ENCODE measurements around the gene TRAF7.

Gene TRAF7

GRCh38 chr16:2161911-2162310 is 6.3 kb downstream of the TRAF7 start:
- Mint-ChIP-seq H3K27me3 (ENCODE audit: low read depth) (no peaks in the 10 kb centered on the region), H3K36me3 (ENCODE audit: low read depth) (peaks cover 8% of the 10 kb centered on the region), H3K27ac (no peak overlapping the region), H3K4me1 (ENCODE audit: low read depth) (peaks cover 7% of the 10 kb centered on the region), H3K9me3 (no peaks in the 10 kb centered on the region), H3K4me3 (no peak overlapping the region)

- Mint-ChIP-seq H3K27ac (no peak overlapping the region), H3K9me3 (no peaks in the 10 kb centered on the region), H3K27me3 (ENCODE audit: low read depth) (no peaks in the 10 kb centered on the region), H3K4me3 (no peak overlapping the region), H3K36me3 (ENCODE audit: low read depth) (peaks cover 8% of the 10 kb centered on the region), H3K4me1 (ENCODE audit: low read depth) (peaks cover 2% of the 10 kb centered on the region)
Measured at GRCh38 chr16:2162676-2163118, 7.1 kb downstream of the TRAF7 start.

GRCh38 chr16:2163211-2163881 is 7.8 kb downstream of the TRAF7 start:
- H3K27ac Mint-ChIP-seq: no peak overlapping the region
- H3K9me3 Mint-ChIP-seq: no peaks in the 10 kb centered on the region
- no peak overlapping the region for H3K4me3 Mint-ChIP-seq
- no peaks in the 10 kb centered on the region for H3K27me3 Mint-ChIP-seq (ENCODE audit: low read depth)
- H3K36me3 Mint-ChIP-seq (ENCODE audit: low read depth): peaks cover 8% of the 10 kb centered on the region
- H3K4me1 Mint-ChIP-seq (ENCODE audit: low read depth): no peaks in the 10 kb centered on the region

GRCh38 chr16:2165861-2166260 is 10.3 kb downstream of the TRAF7 start:
- no peak overlapping the region for H3K4me3 Mint-ChIP-seq
- H3K27ac Mint-ChIP-seq: no peak overlapping the region
- H3K4me1 Mint-ChIP-seq (ENCODE audit: low read depth): no peaks in the 10 kb centered on the region
- H3K9me3 Mint-ChIP-seq: no peaks in the 10 kb centered on the region
- H3K36me3 Mint-ChIP-seq (ENCODE audit: low read depth): peaks cover 8% of the 10 kb centered on the region
- no peaks in the 10 kb centered on the region for H3K27me3 Mint-ChIP-seq (ENCODE audit: low read depth)

GRCh38 chr16:2166263-2167067 is 10.9 kb downstream of the TRAF7 start:
- peaks cover 8% of the 10 kb centered on the region for H3K36me3 Mint-ChIP-seq (ENCODE audit: low read depth)
- H3K27ac Mint-ChIP-seq: no peak overlapping the region
- H3K4me1 Mint-ChIP-seq (ENCODE audit: low read depth): no peaks in the 10 kb centered on the region
- H3K27me3 Mint-ChIP-seq (ENCODE audit: low read depth): no peaks in the 10 kb centered on the region
- no peaks in the 10 kb centered on the region for H3K9me3 Mint-ChIP-seq
- no peak overlapping the region for H3K4me3 Mint-ChIP-seq

GRCh38 chr16:2167068-2167638 is 11.6 kb downstream of the TRAF7 start:
- Mint-ChIP-seq H3K36me3 (ENCODE audit: low read depth) (peaks cover 8% of the 10 kb centered on the region), H3K4me1 (ENCODE audit: low read depth) (no peaks in the 10 kb centered on the region), H3K4me3 (no peak overlapping the region), H3K9me3 (no peaks in the 10 kb centered on the region), H3K27ac (no peak overlapping the region), H3K27me3 (ENCODE audit: low read depth) (no peaks in the 10 kb centered on the region)

GRCh38 chr16:2170080-2170479 is 14.5 kb downstream of the TRAF7 start:
- Mint-ChIP-seq H3K4me1 (ENCODE audit: low read depth) (no peaks in the 10 kb centered on the region), H3K36me3 (ENCODE audit: low read depth) (peaks cover 10% of the 10 kb centered on the region), H3K4me3 (no peak overlapping the region), H3K27me3 (ENCODE audit: low read depth) (no peaks in the 10 kb centered on the region), H3K9me3 (no peaks in the 10 kb centered on the region), H3K27ac (no peak overlapping the region)

- H3K27me3 Mint-ChIP-seq (ENCODE audit: low read depth): no peaks in the 10 kb centered on the region
- H3K27ac Mint-ChIP-seq: no peak overlapping the region
- H3K4me1 Mint-ChIP-seq (ENCODE audit: low read depth): no peaks in the 10 kb centered on the region
- no peak overlapping the region for H3K4me3 Mint-ChIP-seq
- no peaks in the 10 kb centered on the region for H3K9me3 Mint-ChIP-seq
- H3K36me3 Mint-ChIP-seq (ENCODE audit: low read depth): peaks cover 9% of the 10 kb centered on the region
Measured at GRCh38 chr16:2170587-2171435, 15.2 kb downstream of the TRAF7 start.

- Mint-ChIP-seq H3K27me3 (ENCODE audit: low read depth) (no peaks in the 10 kb centered on the region), H3K27ac (no peak overlapping the region), H3K36me3 (ENCODE audit: low read depth) (peaks cover 8% of the 10 kb centered on the region), H3K4me3 (no peak overlapping the region), H3K9me3 (no peaks in the 10 kb centered on the region), H3K4me1 (ENCODE audit: low read depth) (no peaks in the 10 kb centered on the region)
Measured at GRCh38 chr16:2171601-2172178, 16.1 kb downstream of the TRAF7 start.

- no peaks in the 10 kb centered on the region for H3K9me3 Mint-ChIP-seq
- H3K4me1 Mint-ChIP-seq (ENCODE audit: low read depth): no peaks in the 10 kb centered on the region
- H3K36me3 Mint-ChIP-seq (ENCODE audit: low read depth): peaks cover 8% of the 10 kb centered on the region
- no peak overlapping the region for H3K4me3 Mint-ChIP-seq
- H3K27me3 Mint-ChIP-seq (ENCODE audit: low read depth): no peaks in the 10 kb centered on the region
- H3K27ac Mint-ChIP-seq: no peak overlapping the region
Measured at GRCh38 chr16:2172688-2173335, 17.2 kb downstream of the TRAF7 start.

GRCh38 chr16:2173366-2173765 is 17.8 kb downstream of the TRAF7 start:
- Mint-ChIP-seq H3K27ac (no peak overlapping the region), H3K9me3 (no peaks in the 10 kb centered on the region), H3K36me3 (ENCODE audit: low read depth) (peaks cover 8% of the 10 kb centered on the region), H3K27me3 (ENCODE audit: low read depth) (no peaks in the 10 kb centered on the region), H3K4me3 (no peak overlapping the region), H3K4me1 (ENCODE audit: low read depth) (no peaks in the 10 kb centered on the region)

- no peaks in the 10 kb centered on the region for H3K9me3 Mint-ChIP-seq
- H3K4me3 Mint-ChIP-seq: no peak overlapping the region
- H3K27ac Mint-ChIP-seq: no peak overlapping the region
- no peaks in the 10 kb centered on the region for H3K4me1 Mint-ChIP-seq (ENCODE audit: low read depth)
- peaks cover 8% of the 10 kb centered on the region for H3K36me3 Mint-ChIP-seq (ENCODE audit: low read depth)
- H3K27me3 Mint-ChIP-seq (ENCODE audit: low read depth): no peaks in the 10 kb centered on the region
Measured at GRCh38 chr16:2173916-2174315, 18.3 kb downstream of the TRAF7 start.

GRCh38 chr16:2174396-2175131 is 19.0 kb downstream of the TRAF7 start:
- no peak overlapping the region for H3K4me3 Mint-ChIP-seq
- H3K9me3 Mint-ChIP-seq: no peaks in the 10 kb centered on the region
- H3K27me3 Mint-ChIP-seq (ENCODE audit: low read depth): no peaks in the 10 kb centered on the region
- peaks cover 8% of the 10 kb centered on the region for H3K36me3 Mint-ChIP-seq (ENCODE audit: low read depth)
- H3K27ac Mint-ChIP-seq: no peak overlapping the region
- H3K4me1 Mint-ChIP-seq (ENCODE audit: low read depth): no peaks in the 10 kb centered on the region
